GM12874 (cell line): ENCODE measurements around the gene ZFR2.
A peak's percentile ranks its signal among the peaks of the same experiment; 100 is the strongest.

Experiments
- TF ChIP-seq, protein P1 (sequence below): IDR thresholded peaks from 2 replicates; pipeline ENCODE4 v1.5.1; 2011; ENCODE audit warnings: low read depth, mild to moderate bottlenecking, control low read depth, low read length, moderate library complexity; ENCODE audit not compliant: insufficient read depth

ZFR2 gene

DNA sequence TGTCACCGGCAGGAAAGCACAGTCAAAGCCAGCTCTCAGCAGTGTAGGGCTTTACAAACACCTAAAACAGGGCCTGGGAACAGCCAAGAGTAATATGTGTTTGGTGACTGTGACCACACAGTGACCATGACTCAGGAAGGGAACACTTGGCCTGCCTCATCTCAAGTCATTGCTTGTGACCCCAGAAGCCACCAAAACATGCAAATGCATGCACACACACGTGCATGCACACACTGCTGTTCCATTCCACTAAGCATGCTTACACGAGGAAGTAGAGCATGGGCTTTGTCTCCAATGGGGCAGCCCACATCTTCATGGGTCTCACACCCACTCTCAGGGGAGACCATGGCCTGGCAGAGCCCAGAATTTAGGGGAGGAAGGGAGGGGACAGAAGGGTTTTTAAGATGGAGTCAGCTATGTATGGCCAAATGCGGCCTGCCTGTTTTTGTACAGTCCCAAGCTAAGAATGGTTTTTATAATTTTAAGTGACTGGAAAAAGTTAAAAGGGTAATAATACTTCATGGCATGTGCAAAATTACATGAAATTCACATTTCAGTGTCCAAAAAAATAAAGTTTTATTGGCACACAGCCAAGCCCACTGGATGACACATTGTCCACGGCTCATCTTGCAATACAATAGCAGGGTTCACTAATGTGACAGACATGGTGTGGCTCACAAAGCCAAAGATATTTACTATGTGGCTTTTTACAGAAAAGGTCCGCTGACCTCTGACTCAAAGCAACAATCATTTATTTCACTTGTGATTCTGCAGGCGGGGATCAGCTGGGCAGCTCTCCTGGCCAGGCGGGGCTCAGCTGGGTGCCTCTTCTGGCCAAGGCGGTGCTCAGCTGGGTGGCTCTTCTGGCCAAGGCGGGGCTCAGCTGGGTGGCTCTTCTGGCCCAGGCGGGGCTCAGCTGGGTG, 17.3 kb downstream of the ZFR2 start:
- TF ChIP-seq, protein P1, sequence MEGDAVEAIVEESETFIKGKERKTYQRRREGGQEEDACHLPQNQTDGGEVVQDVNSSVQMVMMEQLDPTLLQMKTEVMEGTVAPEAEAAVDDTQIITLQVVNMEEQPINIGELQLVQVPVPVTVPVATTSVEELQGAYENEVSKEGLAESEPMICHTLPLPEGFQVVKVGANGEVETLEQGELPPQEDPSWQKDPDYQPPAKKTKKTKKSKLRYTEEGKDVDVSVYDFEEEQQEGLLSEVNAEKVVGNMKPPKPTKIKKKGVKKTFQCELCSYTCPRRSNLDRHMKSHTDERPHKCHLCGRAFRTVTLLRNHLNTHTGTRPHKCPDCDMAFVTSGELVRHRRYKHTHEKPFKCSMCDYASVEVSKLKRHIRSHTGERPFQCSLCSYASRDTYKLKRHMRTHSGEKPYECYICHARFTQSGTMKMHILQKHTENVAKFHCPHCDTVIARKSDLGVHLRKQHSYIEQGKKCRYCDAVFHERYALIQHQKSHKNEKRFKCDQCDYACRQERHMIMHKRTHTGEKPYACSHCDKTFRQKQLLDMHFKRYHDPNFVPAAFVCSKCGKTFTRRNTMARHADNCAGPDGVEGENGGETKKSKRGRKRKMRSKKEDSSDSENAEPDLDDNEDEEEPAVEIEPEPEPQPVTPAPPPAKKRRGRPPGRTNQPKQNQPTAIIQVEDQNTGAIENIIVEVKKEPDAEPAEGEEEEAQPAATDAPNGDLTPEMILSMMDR, result no peak

DNA sequence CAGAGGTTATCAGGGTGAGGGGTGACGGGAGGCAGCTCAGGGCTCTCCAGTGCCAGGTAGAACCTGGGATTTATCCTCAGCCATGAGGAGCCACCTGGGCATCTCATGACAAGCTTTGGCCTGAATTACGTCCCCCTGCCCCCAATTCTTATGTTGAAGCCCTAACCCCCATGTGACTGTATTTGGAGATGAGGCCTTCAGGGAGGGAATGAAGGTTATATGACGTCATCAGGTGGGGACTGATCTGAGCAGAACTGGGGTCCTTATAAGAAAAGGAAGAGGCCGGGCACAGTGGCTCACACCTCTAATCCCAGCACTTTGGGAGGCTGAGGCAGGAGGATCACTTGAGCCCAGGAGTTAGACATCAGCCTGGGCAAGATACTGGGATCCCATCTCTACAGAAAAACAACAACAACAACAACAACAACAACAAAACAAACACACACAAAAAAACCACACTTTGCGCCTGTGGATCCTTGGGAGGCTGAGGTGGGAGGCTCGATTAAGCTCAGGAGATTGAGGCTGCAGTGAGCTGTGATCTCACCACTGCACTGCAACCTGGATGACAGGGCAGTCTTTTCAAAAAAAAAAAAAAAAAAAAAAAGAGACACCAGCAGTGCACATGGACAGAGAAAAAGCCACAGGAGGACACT, 18.4 kb downstream of the ZFR2 start:
- TF ChIP-seq, protein P1, result no peak

DNA sequence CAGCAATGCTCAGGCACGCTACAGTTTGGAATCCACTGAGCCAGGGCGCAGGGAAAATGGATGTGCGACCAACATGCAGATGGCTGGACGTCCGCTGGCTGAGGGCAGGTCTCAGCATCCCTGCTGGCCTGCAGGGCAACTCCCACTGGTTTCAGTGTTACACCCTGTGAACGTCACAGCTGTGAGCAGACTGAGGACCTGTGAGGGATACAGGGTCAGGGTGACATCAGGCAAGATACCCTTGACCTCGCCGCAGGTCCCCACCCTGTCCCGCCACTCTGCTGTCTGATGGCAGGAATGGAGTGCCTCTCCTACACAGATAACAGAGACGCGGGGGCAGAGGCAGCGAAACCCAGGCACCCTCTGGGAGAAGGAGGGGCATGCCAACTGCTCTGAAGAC, 19.1 kb downstream of the ZFR2 start:
- TF ChIP-seq, protein P1, result no peak

DNA sequence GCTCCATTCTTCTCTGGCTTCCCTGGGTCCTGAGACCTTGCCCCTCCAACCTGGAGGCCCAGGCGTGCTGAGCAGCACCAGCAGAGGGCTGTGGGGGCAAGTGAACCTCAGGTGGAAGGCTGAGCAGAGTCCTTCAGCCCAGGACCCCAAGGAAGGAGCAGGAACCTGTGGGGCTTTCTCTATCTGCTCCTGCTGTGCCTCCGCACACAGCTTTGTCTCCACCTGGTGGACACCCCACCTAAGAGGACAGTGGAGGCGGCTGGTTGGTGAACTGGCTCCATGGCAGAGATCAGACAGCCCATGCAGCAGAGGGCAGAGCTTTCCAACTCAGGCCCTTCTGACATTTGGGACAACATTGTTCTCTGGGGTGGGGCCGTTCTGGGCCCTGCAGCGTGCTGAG, 19.7 kb downstream of the ZFR2 start:
- TF ChIP-seq, protein P1, result peak; percentile 42

DNA sequence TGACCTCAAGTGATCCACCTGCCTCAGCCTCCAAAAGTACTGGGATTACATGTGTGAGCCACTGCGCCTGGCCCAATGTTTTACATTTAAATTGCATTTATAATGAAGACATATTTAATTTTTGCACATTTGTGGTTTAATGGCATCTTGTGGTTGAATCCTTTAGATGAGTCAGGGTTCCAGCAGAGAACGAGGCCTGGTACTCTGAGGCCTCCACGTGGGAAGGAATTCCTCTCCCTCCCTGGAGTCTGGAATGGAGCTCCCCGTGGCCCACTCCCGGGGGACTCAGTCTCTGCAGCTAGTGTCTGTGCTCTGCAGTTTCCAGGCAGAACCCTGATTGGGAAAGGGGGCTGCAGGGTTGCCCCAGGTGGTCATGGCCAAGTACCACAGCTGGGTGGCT, 24.2 kb downstream of the ZFR2 start:
- TF ChIP-seq, protein P1, result no peak

DNA sequence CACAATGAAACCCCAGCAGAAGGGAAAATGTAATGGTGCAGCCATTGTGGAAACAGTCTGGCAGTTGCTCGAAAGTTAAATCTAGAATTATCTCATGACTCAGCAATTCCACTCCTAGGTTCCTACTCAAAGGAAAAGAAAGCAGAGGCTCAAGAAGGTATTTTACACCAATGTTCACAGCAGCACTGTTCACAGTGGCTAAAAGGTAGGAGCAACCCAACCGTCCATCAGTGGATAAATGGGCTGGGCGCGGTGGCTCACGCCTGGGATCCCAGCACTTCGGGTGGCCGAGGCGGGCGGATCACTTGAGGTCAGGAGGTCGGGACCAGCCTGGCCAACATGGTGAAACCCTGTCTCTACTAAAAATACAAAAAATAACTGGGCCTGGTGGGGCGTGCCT, 25.9 kb downstream of the ZFR2 start:
- TF ChIP-seq, protein P1, result no peak

DNA sequence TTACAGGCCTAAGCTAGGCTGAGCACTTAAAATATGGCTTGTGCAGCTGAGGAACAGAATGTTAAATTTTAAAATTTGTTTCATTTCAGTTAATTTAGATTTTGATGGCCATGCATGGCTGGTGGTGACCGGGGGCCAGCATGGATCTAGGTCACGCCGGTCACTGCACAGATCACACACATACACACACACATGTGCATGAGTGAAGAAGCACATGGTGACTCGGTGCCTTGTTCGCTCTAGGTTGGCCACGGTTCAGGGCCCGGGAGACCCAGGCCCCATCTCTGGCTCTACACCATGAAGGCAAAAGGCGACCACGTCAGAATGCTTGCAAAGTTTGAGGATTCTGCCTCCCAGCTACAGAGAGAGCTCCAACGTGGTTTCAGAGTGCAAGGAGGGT, 28.0 kb downstream of the ZFR2 start:
- TF ChIP-seq, protein P1, result no peak
